ENCODE results near the gene GGT1.

Gene GGT1

DNA sequence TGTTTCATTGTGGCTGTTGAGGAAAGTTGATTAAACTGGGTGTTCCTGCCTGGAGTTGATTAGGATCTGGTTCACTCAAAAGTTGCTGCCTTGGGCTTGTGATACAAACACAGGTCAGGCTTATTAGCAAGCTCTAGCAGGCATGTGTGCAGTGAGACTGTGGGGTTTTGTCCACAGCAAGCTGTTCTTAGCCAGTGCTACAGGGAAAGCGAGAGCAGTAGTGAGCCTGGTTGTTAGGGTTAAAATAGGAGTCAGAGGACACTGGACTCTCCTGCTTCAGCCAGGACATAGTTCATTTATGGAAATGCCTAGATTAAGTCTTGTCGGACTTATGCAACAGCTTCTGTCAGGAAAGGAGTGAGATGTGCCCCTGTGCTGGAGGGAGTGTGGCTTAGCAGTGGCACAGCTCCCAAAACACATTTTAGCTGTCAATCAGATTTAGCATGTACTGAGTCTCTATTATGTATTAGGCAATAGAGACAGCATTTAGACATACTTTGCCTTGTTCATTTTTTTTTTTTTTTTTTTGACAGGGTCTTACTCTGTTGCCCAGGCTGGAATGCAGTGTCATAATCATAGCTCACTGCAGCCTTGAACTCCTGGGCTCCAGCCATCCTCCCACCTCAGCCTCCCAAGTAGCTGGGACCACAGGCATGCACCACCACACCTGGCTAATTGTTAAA lies 38.5 kb upstream of the GGT1 start:
- DNase-seq (ENCODE audit: low read depth) = no peak
- no peak overlapping the region for H3K4me3 ChIP-seq (ENCODE audit: low read depth, low read length)
- TF ChIP-seq, protein P1, sequence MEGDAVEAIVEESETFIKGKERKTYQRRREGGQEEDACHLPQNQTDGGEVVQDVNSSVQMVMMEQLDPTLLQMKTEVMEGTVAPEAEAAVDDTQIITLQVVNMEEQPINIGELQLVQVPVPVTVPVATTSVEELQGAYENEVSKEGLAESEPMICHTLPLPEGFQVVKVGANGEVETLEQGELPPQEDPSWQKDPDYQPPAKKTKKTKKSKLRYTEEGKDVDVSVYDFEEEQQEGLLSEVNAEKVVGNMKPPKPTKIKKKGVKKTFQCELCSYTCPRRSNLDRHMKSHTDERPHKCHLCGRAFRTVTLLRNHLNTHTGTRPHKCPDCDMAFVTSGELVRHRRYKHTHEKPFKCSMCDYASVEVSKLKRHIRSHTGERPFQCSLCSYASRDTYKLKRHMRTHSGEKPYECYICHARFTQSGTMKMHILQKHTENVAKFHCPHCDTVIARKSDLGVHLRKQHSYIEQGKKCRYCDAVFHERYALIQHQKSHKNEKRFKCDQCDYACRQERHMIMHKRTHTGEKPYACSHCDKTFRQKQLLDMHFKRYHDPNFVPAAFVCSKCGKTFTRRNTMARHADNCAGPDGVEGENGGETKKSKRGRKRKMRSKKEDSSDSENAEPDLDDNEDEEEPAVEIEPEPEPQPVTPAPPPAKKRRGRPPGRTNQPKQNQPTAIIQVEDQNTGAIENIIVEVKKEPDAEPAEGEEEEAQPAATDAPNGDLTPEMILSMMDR (IDR thresholded peaks at IDR 0.05; ENCODE audit: low read depth, low read length, missing control alignments) = no peak
- in situ Hi-C loops (cut with HindIII; ENCODE audit: low sequenced_read_pairs) = no loop called here

DNA sequence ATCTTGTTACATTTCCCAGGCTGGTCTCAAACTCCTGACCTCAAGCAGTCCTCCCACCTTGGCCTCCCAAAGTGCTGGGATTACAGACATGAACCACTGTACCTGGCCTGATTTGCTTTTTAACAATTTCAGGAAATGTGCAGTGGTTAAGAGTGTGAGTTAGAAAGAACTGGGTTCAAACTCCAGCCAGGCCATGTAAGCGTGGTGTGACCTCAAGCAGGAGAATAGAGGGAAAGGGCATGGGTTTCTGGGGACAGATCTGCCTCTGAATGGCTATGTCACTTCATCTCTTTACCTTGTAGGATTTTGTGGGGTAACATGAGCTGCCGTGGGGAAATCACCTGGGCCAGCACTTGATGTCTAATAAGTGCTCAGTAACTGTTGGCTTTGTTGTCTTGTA lies 37.9 kb upstream of the GGT1 start:
- no peak for DNase-seq (ENCODE audit: low read depth)
- in situ Hi-C loops (cut with HindIII; ENCODE audit: low sequenced_read_pairs) = no loop called here
- TF ChIP-seq, protein P1 (IDR thresholded peaks at IDR 0.05; ENCODE audit: low read depth, low read length, missing control alignments) = no peak
- H3K4me3 ChIP-seq (ENCODE audit: low read depth, low read length) = no peak overlapping the region

DNA sequence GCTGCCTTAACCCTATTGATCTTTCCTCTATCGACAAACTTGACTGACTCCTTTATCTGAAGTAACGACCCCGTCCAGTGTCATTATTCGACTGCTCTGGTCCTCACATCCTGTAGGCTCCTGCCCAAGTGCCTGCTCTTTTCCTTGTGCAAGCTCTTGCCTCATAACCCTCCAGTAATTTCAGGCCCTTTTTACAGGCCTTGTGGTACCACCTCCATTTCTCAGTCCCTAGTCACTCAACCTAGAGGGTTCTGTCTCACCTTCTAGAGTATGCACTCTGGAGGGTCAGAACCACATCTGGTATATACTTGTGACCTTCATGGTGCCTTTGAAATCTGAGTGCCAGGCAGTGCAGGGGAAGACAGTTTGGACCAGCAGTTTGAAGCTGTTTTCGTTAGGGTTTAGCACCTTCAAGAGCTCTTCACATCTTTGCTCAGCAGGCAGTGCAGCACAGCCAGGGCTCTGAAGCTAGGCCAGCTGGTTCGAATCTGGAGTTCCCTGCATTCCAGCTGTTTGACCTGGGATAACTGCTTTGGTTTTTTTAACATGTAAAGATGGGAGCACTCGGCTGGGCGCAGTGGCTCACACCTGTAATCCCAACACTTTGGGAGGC lies 36.0 kb upstream of the GGT1 start:
- TF ChIP-seq, protein P1 (IDR thresholded peaks at IDR 0.05; ENCODE audit: low read depth, low read length, missing control alignments) = no peak
- in situ Hi-C loops (cut with HindIII; ENCODE audit: low sequenced_read_pairs) = no loop called here
- no peak overlapping the region for H3K4me3 ChIP-seq (ENCODE audit: low read depth, low read length)
- DNase-seq (ENCODE audit: low read depth) = no peak

DNA sequence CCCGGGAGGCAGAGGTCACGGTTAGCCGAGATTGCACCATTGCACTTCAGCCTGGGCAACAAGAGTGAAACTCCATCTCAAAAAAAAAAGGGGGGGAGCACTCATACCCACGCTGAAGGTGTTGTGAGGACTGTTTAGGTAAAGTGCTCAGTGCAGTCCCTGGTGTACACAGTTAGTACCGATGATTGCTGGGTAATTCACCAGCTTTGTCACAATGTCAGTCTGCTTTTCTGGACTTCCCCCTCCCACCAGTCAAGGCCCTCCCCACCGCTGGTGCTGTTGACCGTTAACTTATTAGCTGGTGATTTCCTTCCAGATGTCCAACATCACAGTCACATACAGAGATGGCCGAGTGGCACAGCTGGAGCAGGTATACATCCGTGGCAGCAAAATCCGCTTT lies 35.3 kb upstream of the GGT1 start:
- TF ChIP-seq, protein P1 (IDR thresholded peaks at IDR 0.05; ENCODE audit: low read depth, low read length, missing control alignments) = no peak
- no peak for DNase-seq (ENCODE audit: low read depth)
- H3K4me3 ChIP-seq (ENCODE audit: low read depth, low read length) = no peak overlapping the region
- in situ Hi-C loops (cut with HindIII; ENCODE audit: low sequenced_read_pairs) = no loop called here

DNA sequence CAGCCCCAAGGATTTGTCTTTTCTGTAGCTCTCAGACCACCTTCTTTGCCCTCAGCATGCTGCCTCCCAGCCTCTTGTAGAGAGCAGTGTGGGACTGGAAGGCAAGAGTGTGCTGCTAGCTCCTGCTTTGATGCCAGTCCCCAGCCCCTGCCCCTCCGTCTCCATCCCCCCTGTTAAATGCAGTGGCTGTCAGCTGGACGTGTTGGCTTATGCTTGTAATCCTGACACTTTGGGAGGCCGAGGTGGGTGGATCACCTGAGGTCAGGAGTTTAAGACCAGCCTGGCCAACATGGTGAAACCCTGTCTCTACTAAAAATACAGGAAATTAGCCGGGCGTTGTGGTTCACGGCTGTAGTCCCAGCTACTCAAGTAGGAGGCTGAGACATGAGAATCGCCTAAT lies 31.7 kb upstream of the GGT1 start:
- DNase-seq (ENCODE audit: low read depth) = no peak
- in situ Hi-C loops (cut with HindIII; ENCODE audit: low sequenced_read_pairs) = no loop called here
- TF ChIP-seq, protein P1 (IDR thresholded peaks at IDR 0.05; ENCODE audit: low read depth, low read length, missing control alignments) = no peak
- no peak overlapping the region for H3K4me3 ChIP-seq (ENCODE audit: low read depth, low read length)

DNA sequence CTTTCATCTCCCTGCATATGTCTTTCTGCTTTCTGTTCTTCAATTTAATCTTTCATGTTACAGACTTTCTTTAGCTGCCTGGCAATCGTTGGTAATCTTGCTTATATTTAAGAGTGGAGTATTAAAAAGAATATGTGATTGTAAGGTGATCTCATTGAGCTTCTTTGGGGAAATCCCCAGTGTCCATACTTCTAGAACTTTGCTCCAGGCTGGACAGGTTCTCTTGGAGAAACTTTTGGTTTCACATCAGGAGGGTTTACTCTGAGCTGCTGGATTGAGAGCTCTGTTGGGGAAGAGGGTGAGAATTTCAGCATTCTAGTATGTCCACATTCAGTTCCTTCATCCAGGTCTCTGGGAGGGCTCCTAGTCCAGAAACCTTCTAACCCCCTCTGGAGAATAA lies 26.2 kb upstream of the GGT1 start:
- no peak overlapping the region for H3K4me3 ChIP-seq (ENCODE audit: low read depth, low read length)
- TF ChIP-seq, protein P1 (IDR thresholded peaks at IDR 0.05; ENCODE audit: low read depth, low read length, missing control alignments) = no peak
- in situ Hi-C loops (cut with HindIII; ENCODE audit: low sequenced_read_pairs) = no loop called here
- DNase-seq (ENCODE audit: low read depth) = no peak
